H1 (cell line): Measurements from ENCODE around the gene PHC3. TPM values are rescaled to one million over a fixed set of nuclear protein-coding genes. Genes with fewer than 3 reads are reported as not detected.

ENCODE experiments used
- CTCF ChIA-PET: fragments of 300-600 bp; sonication (Branson Sonifier 250); formaldehyde crosslinking; loops from one replicate; lab custom pipeline; 2021; ENCODE audit not compliant: partially characterized antibody; lab: Charles Lee
- POLR2A ChIA-PET: fragments of 300-600 bp; sonication (Branson Sonifier 250); formaldehyde crosslinking; loops from one replicate; lab custom pipeline; 2021; ENCODE audit warnings: inconsistent platforms; ENCODE audit not compliant: partially characterized antibody; lab: Charles Lee
- DNase-seq, 2 experiments: peaks; one replicate each; pipeline versions ENCODE4 v3.0.0 to v3.0.0-alpha.2; 2010 to 2022; ENCODE audit warnings: low spot score in 2 of 2, low read depth in 1 of 2, mixed read lengths in 1 of 2
- FAIRE-seq: peaks from 2 replicates; lab custom pipeline; 2011; peaks lifted over from hg19 to GRCh38; lab: Jason Lieb, UNC
- H2AFZ ChIP-seq: 2 replicates; pipeline ENCODE4 v1.8.1; 2012; ENCODE audit warnings: low read length, inconsistent platforms
- H2AK5ac ChIP-seq: 2 replicates; pipeline ENCODE4 v1.6.1; 2013; ENCODE audit warnings: low read depth, low read length
- H2BK120ac ChIP-seq: replicated peaks from 2 replicates; pipeline ENCODE3; 2013; ENCODE audit warnings: low read depth, low read length, inconsistent platforms
- H2BK12ac ChIP-seq: 2 replicates; pipeline ENCODE4 v1.6.1; 2013; ENCODE audit warnings: low read depth, low read length
- H2BK15ac ChIP-seq: 2 replicates; pipeline ENCODE4 v1.6.1; 2013; ENCODE audit warnings: low read length
- H2BK20ac ChIP-seq: 2 replicates; pipeline ENCODE4 v1.6.1; 2013; ENCODE audit warnings: low read length
- H2BK5ac ChIP-seq: 2 replicates; pipeline ENCODE4 v1.6.1; 2013; ENCODE audit warnings: low read depth, low read length
- H3K14ac ChIP-seq: 2 replicates; pipeline ENCODE4 v1.6.1; 2013; ENCODE audit warnings: inconsistent platforms; ENCODE audit not compliant: insufficient read length
- H3K18ac ChIP-seq: 2 replicates; pipeline ENCODE4 v1.6.1; 2013; ENCODE audit warnings: low read length; ENCODE audit errors: extremely low read depth
- H3K23ac ChIP-seq: 2 replicates; pipeline ENCODE4 v1.6.1; 2013; ENCODE audit warnings: inconsistent platforms; ENCODE audit not compliant: insufficient read length
- H3K23me2 ChIP-seq: 2 replicates; pipeline ENCODE4 v1.6.1; 2013; ENCODE audit warnings: low read depth, low read length
- H3K27ac ChIP-seq: 2 replicates; pipeline ENCODE4 v1.6.1; 2011; ENCODE audit warnings: low read depth, low read length, inconsistent platforms
- H3K27me3 ChIP-seq, 4 experiments: replicated peaks in 1 of 4; 1 replicate in 1 of 4; 2 replicates in 3 of 4; pipeline versions ENCODE4 v1.6.1 to v1.8.1; 2011 to 2013; ENCODE audit warnings: low read length in 3 of 4, mild to moderate bottlenecking in 3 of 4, inconsistent platforms in 2 of 4, mixed read lengths in 2 of 4, moderate library complexity in 1 of 4; ENCODE audit not compliant: control insufficient read depth in 3 of 4, insufficient read depth in 3 of 4; ENCODE audit errors: extremely low read depth in 1 of 4
- H3K36me3 ChIP-seq, 4 experiments: 2 replicates each; pipeline versions ENCODE4 v1.6.1 to v1.8.1; 2011 to 2013; ENCODE audit warnings: mild to moderate bottlenecking in 4 of 4, low read length in 3 of 4, moderate library complexity in 2 of 4, control low read depth in 1 of 4, inconsistent platforms in 1 of 4; ENCODE audit not compliant: insufficient read depth in 4 of 4, control insufficient read depth in 2 of 4
- H3K4ac ChIP-seq: replicated peaks from 2 replicates; pipeline ENCODE3; 2013; ENCODE audit warnings: low read length, low read depth, mixed read lengths, inconsistent platforms; ENCODE audit not compliant: insufficient read length
- H3K4me1 ChIP-seq, 4 experiments: replicated peaks in 1 of 4; 1 replicate in 1 of 4; 2 replicates in 3 of 4; pipeline versions ENCODE4 v1.6.1 to v1.8.1; 2011 to 2013; ENCODE audit warnings: low read length in 3 of 4, inconsistent platforms in 2 of 4, mixed read lengths in 1 of 4; ENCODE audit not compliant: insufficient read depth in 4 of 4, control insufficient read depth in 3 of 4
- H3K4me2 ChIP-seq, 2 experiments: 2 replicates each; pipeline versions ENCODE4 v1.6.1 to v1.8.1; 2011 to 2013; ENCODE audit warnings: low read depth in 2 of 2, low read length in 2 of 2, control low read depth in 1 of 2, inconsistent platforms in 1 of 2, mild to moderate bottlenecking in 1 of 2; ENCODE audit not compliant: insufficient read depth in 1 of 2
- H3K4me3 ChIP-seq, 4 experiments: fragments of 200-600, 300-600 bp in 1 of 4; sonication (generic), shearing (Covaris generic), sonication (Bioruptor Twin) in 1 of 4; 2 replicates each; pipeline versions ENCODE4 v1.5.1 to v1.8.1; 2011 to 2016; ENCODE audit warnings: low read length in 4 of 4, low read depth in 3 of 4, control low read depth in 2 of 4, inconsistent platforms in 2 of 4, mild to moderate bottlenecking in 2 of 4, mixed read lengths in 1 of 4, moderate library complexity in 1 of 4; ENCODE audit not compliant: insufficient read depth in 2 of 4; ENCODE audit errors: extremely low read depth in 1 of 4
- H3K56ac ChIP-seq: replicated peaks from 2 replicates; pipeline ENCODE3; 2013; ENCODE audit warnings: low read depth, mild to moderate bottlenecking, mixed read lengths, low read length, inconsistent platforms; ENCODE audit not compliant: insufficient read length
- H3K79me1 ChIP-seq: 2 replicates; pipeline ENCODE4 v1.6.1; 2013; ENCODE audit warnings: low read depth, low read length, control low read depth
- H3K79me2 ChIP-seq, 2 experiments: 2 replicates each; pipeline versions ENCODE4 v1.6.1 to v1.8.1; 2012 to 2013; ENCODE audit warnings: low read length in 2 of 2, mild to moderate bottlenecking in 2 of 2, inconsistent platforms in 1 of 2; ENCODE audit not compliant: insufficient read depth in 2 of 2, control insufficient read depth in 1 of 2
- H3K9ac ChIP-seq, 4 experiments: replicated peaks in 1 of 4; 1 replicate in 1 of 4; 2 replicates in 3 of 4; pipeline versions ENCODE4 v1.6.1 to v1.8.1; 2011 to 2013; ENCODE audit warnings: low read depth in 3 of 4, low read length in 3 of 4, control low read depth in 2 of 4, mild to moderate bottlenecking in 2 of 4, moderate library complexity in 2 of 4, inconsistent platforms in 1 of 4; ENCODE audit errors: extremely low read depth in 1 of 4
- H3K9me3 ChIP-seq, 2 experiments: 2 replicates each; pipeline versions ENCODE4 v1.6.1 to v1.8.1; 2012 to 2013; ENCODE audit warnings: mild to moderate bottlenecking in 2 of 2, moderate library complexity in 2 of 2, control low read depth in 1 of 2, inconsistent platforms in 1 of 2, low read depth in 1 of 2, low read length in 1 of 2, mixed read lengths in 1 of 2; ENCODE audit not compliant: insufficient read depth in 2 of 2
- H4K20me1 ChIP-seq, 2 experiments: replicated peaks in 1 of 2; 2 replicates each; pipeline versions ENCODE3 to v1.8.1; 2011 to 2013; ENCODE audit warnings: inconsistent platforms in 2 of 2, low read length in 2 of 2, mild to moderate bottlenecking in 1 of 2; ENCODE audit not compliant: insufficient read depth in 2 of 2, control insufficient read depth in 1 of 2
- H4K5ac ChIP-seq: 2 replicates; pipeline ENCODE4 v1.6.1; 2013; ENCODE audit warnings: low read length, low read depth, mixed read lengths, inconsistent platforms; ENCODE audit not compliant: insufficient read length
- H4K8ac ChIP-seq: 2 replicates; pipeline ENCODE4 v1.8.0; 2013; ENCODE audit warnings: mild to moderate bottlenecking, moderate library complexity, low read length, inconsistent platforms; ENCODE audit not compliant: insufficient read depth; ENCODE audit errors: extremely low read depth
- H4K91ac ChIP-seq: replicated peaks from 2 replicates; pipeline ENCODE3; 2013; ENCODE audit warnings: low read length, mixed read lengths, inconsistent platforms; ENCODE audit not compliant: insufficient read length
- CHD2 ChIP-seq: IDR thresholded peaks from 2 replicates; pipeline ENCODE4 v1.6.1; 2012; ENCODE audit warnings: low read length, improper control_type of control experiment
- CREB1 ChIP-seq: IDR thresholded peaks from 2 replicates; pipeline ENCODE4 v1.6.1; 2012; ENCODE audit warnings: inconsistent platforms
- EP300 ChIP-seq, 2 experiments: IDR thresholded peaks; 1 replicate in 1 of 2; 2 replicates in 1 of 2; pipeline ENCODE4 v1.6.1; 2011 to 2012; ENCODE audit warnings: low read depth in 2 of 2, low read length in 2 of 2, mild to moderate bottlenecking in 2 of 2, borderline replicate concordance in 1 of 2, inconsistent platforms in 1 of 2, moderate library complexity in 1 of 2
- KDM1A ChIP-seq: fragments of 200-600, 300-600 bp; sonication (generic); IDR thresholded peaks from 2 replicates; pipeline ENCODE4 v1.7.1; 2016; ENCODE audit warnings: mild to moderate bottlenecking, low read length, borderline replicate concordance
- KDM4A ChIP-seq: IDR thresholded peaks from one replicate; pipeline ENCODE4 v1.7.1; 2012; ENCODE audit warnings: low read depth, mild to moderate bottlenecking, moderate library complexity, low read length, inconsistent platforms; ENCODE audit not compliant: severe bottlenecking
- POLR2A ChIP-seq, 2 experiments: IDR thresholded peaks; 1 replicate in 1 of 2; 2 replicates in 1 of 2; pipeline ENCODE4 v1.6.1; 2011; ENCODE audit warnings: low read depth in 2 of 2, low read length in 2 of 2, mild to moderate bottlenecking in 2 of 2; ENCODE audit errors: control extremely low read depth in 1 of 2
- RNF2 ChIP-seq: fragments of 200-900, 300-1000 bp; sonication (generic); IDR thresholded peaks from 2 replicates; pipeline ENCODE4 v1.7.1; 2016; ENCODE audit warnings: borderline replicate concordance, low read depth, mild to moderate bottlenecking, antibody characterized with exemption, low read length; ENCODE audit not compliant: poor library complexity, severe bottlenecking; ENCODE audit errors: missing control alignments
- SAP30 ChIP-seq: fragments of 300-600 bp; sonication (generic); IDR thresholded peaks from 2 replicates; pipeline ENCODE4 v1.7.1; 2012; ENCODE audit warnings: low read length, moderate library complexity, mild to moderate bottlenecking, inconsistent platforms; ENCODE audit not compliant: insufficient read depth, insufficient replicate concordance
- SIX5 ChIP-seq: IDR thresholded peaks from 2 replicates; pipeline ENCODE4 v1.6.1; 2011; ENCODE audit warnings: mild to moderate bottlenecking, low read depth, low read length
- WGBS, 2 experiments: shearing (Covaris generic) in 1 of 2; methylation state at CpG; one replicate each; pipeline versions ENCODE4 v1.1.6 to v1.1.7; 2013 to 2015; ENCODE audit warnings: low lambda C conversion rate in 2 of 2, mixed read lengths in 2 of 2, inconsistent platforms in 1 of 2, low coverage in 1 of 2, missing lambda C conversion rate in 1 of 2; ENCODE audit not compliant: insufficient replicate concordance in 2 of 2, insufficient coverage in 1 of 2, insufficient read length in 1 of 2; ENCODE audit errors: extremely low coverage in 1 of 2, missing lambda C conversion rate in 1 of 2; 5-methylcytosine and 5-hydroxymethylcytosine counted together
- polyA plus RNA-seq, 7 experiments: library from polyadenylated mRNA; depleted of rRNA in 3 of 7; stranded (reverse) in 5 of 7; unstranded in 2 of 7; fragments of >200 nt in 5 of 7; fragments of 200-250 nt in 2 of 7; gene quantifications; 1 replicate in 5 of 7; 2 replicates in 1 of 7; 4 replicates in 1 of 7; pipeline versions ENCODE4 v1.2.1 to v1.2.3, GENCODE V29; 2011 to 2013; ENCODE audit warnings: missing spikeins in 2 of 7, mixed read lengths in 2 of 7
- total RNA-seq: library from RNA; stranded (reverse); fragmentation: NEBNext Ultra II Directional; extraction: Animal tissue kit (Norgen Biotek cat#: 25700); gene quantifications from 2 replicates; pipeline ENCODE4 v1.2.1, GENCODE V29; 2021
- TF ChIP-seq, protein P1 (sequence below): IDR thresholded peaks from 2 replicates; pipeline ENCODE4 v1.6.1; 2012; ENCODE audit warnings: inconsistent platforms

PHC3 gene
- total and polyA plus RNA-seq, 2 of the 8 experiments (the other 6 are each of a cell fraction or from before 2014, with no cell fraction given), result 26.4 to 29.2 TPM

DNA sequence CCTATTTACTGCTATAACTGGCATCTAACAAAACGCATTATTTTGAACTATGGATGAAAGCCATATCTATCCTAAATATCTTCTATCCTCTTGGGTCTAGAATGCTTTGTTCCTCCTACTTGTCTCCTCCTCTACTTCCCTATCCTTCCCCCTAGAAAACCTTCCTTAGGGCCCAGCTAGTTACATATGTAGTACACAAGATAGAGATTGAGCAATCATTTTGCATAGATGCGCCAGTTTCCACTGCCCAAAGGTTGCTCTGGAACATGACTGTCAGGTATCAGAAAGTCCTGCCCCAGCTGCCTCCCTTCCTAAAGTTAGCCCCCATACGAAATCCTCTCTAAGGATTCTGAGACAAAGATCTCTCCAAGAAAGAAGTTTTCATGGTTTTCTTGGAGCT is 88.6 kb downstream of the PHC3 start:
- H3K79me1 ChIP-seq, result no peaks in the 10 kb centered on the region; the same call in 1 of the 2 replicates
- H2BK120ac ChIP-seq, result no peak overlapping the region
- TF ChIP-seq, protein P1, sequence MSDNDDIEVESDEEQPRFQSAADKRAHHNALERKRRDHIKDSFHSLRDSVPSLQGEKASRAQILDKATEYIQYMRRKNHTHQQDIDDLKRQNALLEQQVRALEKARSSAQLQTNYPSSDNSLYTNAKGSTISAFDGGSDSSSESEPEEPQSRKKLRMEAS, result no peak
- no peak for TF ChIP-seq CHD2
- no peak for TF ChIP-seq RNF2
- TF ChIP-seq KDM4A, result no peak
- TF ChIP-seq SAP30, result no peak
- no peak for TF ChIP-seq CREB1
- no peak for TF ChIP-seq EP300 (IDR thresholded peaks at IDR 0.05; ENCODE audit: borderline replicate concordance in 1 of 2, low read depth in 2 of 2, low read length in 2 of 2)
- TF ChIP-seq SIX5, result no peak
- no peak for TF ChIP-seq KDM1A
- TF ChIP-seq POLR2A (IDR thresholded peaks at IDR 0.05; ENCODE audit: control extremely low read depth in 1 of 2, low read depth in 2 of 2, low read length in 2 of 2), result no peak

More for the DNA sequence above, 88.6 kb downstream of the PHC3 start:
- Histone ChIP-seq H3K4me3 (no peak overlapping the region), H3K36me3 (peaks cover 0 to 35% (median 9%) of the 10 kb centered on the region in 4 experiments; a peak in 4 of 8 replicates), H3K56ac (no peak overlapping the region), H2AK5ac (no peak overlapping the region), H3K23me2 (no peaks in the 10 kb centered on the region), H3K79me2 (no peaks in the 10 kb centered on the region), H3K9me3 (no peaks in the 10 kb centered on the region), H2BK20ac (no peak overlapping the region), H3K4me1 (no peaks in the 10 kb centered on the region), H3K27me3 (no peaks in the 10 kb centered on the region), H3K9ac (no peak overlapping the region), H2AFZ (no peak overlapping the region), H3K23ac (no peak overlapping the region), H2BK12ac (no peak overlapping the region), H4K20me1 (no peaks in the 10 kb centered on the region), H4K91ac (no peak overlapping the region), H3K14ac (no peak overlapping the region), H2BK15ac (no peak overlapping the region), H2BK5ac (no peak overlapping the region), H4K5ac (no peak overlapping the region), H3K18ac (no peak overlapping the region), H3K27ac (no peak overlapping the region), H3K4me2 (no peak overlapping the region), H4K8ac (no peak overlapping the region), H3K4ac (no peak overlapping the region)
- ChIA-PET CTCF (interaction anchor here (0.6 to 5.9 kb wide), 4 partner anchors 14 to 206 kb away, joined by 3 to 34 read pairs (median 3); no protein-coding TSS in a partner anchor), POLR2A (no interaction called here)
- no peak for DNase-seq
- WGBS, 2 experiments, result 91% methylated on average over 3 of the region's 3 CpGs; no CpG with 5 or more reads in 1 of the 2 experiments
- FAIRE-seq, result no peak
